Stimulated activated CD4-positive, alpha-beta T cell treated with anti-CD3 and anti-CD28 coated beads, Interleukin-12 subunit alpha, Interleukin-12 subunit beta, amount 100 ng/mL, for 24 hours (primary cell): ENCODE data around the gene HSPA1B.
"Not testable (repeated sequence)": the region's sequence is repeated elsewhere in the genome, so short reads cannot be mapped to it uniquely, and the experiment has no call there.

Source experiments
- DNase-seq, 2 experiments: peaks; one replicate each; pipeline ENCODE4 v3.0.0-alpha.2; 2020; ENCODE audit warnings: low read depth in 2 of 2

HSPA1B gene

DNA sequence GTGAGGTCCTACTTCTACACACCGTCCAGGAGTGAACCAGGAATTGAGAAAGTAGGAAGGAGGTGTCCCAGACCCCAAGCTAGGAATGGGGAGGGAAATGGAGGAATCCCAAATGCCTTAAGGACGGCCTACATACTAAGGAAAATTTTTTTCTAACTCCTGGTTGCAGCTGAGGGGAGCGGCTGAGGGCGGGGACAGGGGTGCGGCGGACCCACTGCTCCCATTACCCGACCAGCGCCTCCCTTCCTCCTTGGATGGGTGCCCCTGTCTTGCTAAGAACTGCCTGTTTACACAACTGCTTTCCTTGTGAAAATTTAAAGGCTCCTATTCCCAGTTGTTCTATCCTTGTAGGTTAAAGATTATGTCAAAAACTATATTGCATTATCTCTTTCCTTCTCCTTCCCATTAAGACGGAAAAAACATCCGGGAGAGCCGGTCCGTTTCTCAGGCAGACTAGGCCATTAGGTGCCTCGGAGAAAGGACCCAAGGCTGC lies 699 bp upstream of the HSPA1B start:
- no peak for DNase-seq

DNA sequence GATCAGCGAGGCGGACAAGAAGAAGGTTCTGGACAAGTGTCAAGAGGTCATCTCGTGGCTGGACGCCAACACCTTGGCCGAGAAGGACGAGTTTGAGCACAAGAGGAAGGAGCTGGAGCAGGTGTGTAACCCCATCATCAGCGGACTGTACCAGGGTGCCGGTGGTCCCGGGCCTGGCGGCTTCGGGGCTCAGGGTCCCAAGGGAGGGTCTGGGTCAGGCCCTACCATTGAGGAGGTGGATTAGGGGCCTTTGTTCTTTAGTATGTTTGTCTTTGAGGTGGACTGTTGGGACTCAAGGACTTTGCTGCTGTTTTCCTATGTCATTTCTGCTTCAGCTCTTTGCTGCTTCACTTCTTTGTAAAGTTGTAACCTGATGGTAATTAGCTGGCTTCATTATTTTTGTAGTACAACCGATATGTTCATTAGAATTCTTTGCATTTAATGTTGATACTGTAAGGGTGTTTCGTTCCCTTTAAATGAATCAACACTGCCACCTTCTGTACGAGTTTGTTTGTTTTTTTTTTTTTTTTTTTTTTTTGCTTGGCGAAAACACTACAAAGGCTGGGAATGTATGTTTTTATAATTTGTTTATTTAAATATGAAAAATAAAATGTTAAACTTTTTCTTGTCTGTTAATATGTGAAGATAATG lies 2.2 kb downstream of the HSPA1B start:
- DNase-seq = no peak

DNA sequence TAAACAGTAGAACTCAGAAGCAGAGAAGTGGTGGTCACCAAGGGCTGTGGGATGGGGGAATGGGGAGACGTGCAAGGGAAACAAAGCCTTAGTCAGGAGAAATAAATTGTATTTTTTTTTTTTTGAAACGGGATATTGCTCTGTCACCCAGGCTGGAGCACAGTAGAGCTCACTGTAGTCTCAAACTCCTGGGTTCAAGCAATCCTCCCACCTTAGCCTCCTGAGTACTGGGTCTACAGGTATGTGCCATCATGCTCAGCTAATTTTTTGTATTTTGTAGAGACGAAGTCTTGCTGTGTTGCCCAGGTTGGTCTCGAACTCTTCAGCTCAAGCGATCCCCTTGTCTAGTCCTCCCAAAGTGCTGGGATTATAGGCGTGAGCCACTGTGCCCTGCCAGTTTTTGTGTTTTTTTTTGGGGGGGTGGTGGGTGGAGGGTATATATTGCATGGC lies 3.4 kb downstream of the HSPA1B start:
- DNase-seq = no peak

DNA sequence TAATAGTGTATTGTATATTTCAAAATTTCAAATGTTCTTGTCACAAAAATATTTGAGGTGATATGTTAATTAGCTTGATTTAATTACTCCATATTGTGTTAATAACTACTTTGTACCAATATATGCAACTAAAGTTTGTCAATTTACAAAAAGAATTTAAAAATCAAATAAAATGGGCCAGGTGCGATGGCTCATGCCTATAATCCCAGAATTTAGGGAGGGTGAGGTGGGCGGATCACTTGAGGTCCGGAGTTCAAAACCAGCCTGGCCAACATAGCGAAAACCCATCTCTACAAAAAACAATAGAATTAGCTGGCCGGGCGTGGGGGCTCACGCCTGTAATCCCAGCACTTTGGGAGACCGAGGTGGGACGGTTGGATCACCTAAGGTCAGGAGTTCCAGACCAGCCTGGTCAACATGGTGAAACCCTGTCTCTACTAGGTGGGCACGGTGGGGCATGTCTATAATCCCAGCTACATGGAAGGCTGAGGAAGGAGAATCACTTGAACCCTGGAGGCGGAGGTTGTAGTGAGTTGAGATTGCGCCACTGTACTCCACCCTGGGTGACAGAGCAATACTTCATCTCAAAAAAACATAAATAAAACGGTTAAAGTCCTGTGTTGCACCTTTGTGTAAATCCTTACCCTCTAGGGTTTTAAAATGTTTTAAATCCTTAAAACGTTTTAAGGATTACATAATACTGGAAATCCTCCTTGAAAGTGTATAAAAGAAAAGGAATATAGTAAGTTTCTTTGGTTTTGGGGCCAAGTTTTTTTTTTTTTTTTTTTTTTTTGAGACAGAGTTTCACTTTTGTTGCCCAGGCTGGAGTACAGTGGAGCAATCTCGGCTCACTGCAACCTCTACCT lies 4.0 kb downstream of the HSPA1B start:
- DNase-seq = no peak

DNA sequence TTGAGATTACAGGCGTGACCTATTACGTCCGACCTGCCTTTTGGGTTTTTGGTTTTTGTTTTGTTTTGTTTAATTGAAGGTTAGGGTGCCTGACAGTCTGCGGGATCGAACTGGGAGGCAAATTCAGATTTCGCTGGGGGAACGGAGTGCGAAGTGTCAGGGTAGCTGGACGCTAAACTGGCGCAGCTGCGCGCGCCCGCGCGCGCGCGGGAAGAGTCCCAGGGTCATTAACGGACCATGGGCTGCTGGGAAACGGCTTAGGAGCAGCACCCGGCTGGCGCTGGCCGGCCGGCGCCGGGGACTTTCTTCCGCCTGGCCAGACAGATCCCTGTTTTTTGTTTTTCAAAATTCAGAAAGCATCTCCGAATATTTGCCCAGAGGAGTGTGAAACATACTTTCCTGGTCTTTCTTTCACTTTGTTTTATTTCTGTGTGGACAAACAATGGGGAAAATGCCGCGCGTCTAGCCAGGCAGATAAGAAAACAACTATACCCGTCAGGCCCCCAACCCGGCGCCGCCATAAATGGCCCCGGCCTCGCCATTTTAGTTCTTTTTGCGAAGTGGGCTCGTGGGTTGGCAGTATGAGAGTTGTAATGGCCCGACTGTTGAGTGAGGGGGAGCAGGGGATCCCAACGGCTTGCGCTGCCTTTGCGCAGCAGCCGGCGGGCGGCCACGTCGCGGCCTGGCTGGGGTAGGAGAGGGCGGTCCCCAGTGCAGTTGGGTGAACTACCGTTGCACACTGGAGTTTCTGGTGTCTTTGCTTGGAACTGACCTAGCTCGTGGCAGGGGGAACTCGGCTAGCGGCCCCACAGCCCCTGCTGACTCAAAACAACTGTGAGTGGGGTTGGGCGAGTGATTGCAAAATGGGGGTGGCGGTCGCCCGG lies 7.1 kb downstream of the HSPA1B start:
- DNase-seq = peak; percentile 70 to 73

DNA sequence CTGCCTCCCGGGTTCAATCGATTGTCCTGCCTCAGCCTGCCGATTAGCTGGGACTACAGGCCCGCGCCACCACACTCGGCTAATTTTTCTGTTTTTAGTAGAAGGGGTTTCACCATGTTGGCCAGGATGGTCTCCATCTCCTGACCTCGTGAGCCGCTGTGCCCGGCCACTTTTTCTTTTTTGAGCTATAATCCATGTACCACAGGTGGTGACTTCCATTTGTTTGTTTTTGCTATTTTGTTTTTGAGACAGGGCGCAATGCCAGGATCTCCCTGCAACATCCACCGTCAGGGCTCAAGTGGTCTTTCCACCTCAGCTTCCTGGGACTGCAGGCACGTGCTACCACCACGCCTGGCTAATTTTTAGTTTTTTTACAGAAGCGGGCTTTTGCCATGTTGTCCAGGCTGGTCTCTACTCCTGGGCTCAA lies 8.5 kb downstream of the HSPA1B start:
- no peak for DNase-seq

DNA sequence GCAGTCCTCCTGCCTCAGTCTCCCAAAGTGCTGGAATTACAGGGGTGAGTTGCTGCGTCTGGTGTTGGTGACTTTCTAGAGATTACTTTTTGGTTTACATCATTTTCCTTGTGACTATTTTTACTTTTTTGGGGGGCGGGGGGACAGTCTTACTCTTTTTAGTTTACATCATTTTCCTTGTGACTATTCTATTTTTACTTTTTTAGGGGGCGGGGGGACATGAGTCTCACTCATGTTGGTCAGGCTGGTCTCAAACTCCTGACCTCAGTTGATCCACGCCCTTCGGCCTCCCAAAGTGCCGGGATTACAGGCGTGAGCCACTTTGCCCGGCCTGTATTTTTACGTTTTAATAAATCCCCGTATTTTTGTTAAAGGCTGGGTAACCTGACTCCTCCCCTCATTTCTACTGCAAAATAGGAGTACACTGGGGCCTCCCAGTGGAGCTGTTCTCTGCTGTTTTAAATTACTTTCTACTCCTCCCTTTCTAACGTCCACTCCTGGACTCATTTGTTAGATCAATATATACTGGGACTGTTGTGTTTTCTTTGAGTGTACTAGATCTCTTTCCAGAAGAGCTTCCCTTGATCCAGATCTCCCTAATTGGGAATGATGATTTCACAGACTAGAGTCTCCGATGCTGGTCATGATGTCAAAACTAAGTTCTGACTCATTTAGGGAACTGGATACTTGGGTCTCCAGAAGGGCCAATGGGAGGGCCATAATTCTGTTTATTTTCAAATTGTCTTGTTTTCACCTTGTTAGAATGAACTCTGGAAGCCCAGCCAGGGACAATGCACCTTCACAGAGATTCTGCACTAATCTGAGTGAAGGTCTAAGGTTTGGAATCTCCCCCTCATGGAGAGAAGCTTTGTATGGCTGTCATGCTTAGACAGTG lies 9.2 kb downstream of the HSPA1B start:
- DNase-seq = no peak

DNA sequence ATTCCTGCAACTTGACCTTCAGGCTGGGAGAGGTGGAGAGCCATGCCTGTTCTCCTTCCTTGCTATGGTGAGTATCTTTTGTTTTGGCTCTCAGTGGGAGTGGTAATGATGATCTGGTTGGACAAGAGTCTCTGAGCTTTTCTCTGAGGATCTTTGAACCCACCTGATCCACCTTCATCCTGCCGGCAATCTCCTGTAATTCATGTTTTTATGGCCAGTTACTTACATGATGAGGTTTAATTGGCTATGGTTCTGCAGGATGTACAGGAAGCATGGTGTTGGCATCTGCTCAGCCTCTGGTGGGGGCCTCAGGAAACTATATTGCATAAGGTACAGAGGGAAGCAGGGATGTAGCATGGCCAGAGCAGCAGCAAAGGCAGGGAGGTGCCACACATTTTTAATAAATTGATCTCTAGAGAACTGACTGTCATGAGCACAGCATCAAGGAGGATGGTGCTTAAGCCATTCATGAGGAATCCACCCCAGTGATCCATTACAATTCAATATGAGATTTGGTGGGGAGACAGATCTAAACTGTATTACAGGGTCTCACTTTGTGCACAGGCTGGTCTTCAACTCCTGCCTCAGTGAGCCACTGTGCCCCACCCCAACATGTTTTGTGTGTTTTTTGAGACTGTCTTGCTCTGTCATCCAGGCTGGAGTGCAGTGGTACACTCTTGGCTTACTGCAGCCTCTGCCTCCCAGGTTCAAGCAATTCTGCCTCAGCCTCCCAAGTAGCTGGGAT lies 10.0 kb downstream of the HSPA1B start:
- no peak for DNase-seq

DNA sequence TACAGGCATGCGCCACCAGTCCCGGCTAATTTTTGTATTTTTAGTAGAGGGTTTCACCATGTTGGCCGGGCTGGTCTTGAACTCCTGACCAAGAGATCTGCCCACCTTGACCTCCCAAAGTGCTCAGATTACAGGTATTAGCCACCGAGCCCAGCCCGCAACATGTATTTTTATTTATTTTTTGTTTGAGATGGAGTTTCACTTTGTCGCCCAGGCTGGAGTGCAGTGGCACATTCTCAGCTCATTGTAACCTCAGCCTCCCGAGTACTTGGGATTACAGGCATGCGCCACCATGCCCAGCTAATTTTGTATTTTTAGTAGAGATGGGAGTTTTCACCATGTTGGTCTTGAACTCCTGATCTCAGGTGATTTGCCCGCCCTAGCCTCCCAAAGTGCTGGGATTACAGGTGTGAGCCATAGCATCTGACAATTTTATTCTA lies 10.6 kb downstream of the HSPA1B start:
- DNase-seq = not testable (repeated sequence)

DNA sequence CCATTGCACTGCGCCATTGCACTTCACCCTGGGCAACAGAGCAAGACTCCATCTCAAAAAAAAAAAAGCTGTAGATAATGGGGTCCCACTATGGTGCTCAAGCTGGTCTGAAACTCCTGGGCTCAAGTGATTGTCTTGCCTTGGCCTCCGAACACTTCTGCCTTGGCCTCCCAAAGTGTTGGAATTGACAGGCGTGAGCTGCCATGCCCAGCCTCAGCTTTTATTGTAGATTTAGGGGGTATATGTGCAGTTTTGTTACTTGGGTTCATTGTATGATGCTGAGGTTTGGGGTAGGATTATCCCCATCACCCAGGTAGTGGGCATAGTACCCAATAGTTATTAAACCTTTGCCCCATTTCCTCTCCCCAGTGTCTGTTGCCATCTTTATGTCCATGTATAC lies 11.4 kb downstream of the HSPA1B start:
- no peak for DNase-seq

DNA sequence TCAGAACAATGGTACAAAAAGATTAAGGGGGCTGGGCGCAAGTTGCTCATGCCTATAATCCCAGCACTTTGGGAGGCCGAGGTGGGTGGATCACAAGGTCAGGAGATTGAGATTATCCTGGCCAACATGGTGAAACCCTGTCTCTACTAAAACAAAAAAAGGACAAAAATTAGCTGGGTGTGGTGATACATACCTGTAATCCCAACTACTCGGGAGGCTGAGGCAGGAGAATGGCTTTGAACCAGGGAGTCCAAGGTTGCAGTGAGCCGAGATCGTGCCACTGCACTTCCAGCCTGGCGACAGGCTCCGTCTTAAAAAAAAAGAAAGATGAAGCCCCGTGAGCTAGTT lies 12.2 kb downstream of the HSPA1B start:
- DNase-seq = not testable (repeated sequence)

DNA sequence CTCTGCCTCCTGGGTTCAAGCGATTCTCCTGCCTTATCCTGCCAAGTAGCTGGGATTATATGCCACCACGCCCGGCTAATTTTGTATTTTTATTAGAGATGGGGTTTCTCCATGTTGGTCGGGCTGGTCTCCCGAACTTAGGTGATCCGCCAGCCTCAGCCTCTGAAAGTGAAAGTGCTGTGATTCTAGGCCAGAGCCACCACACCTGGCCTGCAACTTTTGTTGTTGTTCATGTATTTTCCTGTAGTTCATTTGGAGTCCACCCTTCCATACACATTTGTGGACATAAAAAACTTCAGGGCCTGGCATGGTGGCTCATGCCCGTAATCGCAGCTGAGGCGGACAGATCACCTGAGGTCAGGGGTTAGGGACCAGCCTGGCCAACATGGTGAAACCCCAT lies 14.5 kb downstream of the HSPA1B start:
- DNase-seq = no peak

DNA sequence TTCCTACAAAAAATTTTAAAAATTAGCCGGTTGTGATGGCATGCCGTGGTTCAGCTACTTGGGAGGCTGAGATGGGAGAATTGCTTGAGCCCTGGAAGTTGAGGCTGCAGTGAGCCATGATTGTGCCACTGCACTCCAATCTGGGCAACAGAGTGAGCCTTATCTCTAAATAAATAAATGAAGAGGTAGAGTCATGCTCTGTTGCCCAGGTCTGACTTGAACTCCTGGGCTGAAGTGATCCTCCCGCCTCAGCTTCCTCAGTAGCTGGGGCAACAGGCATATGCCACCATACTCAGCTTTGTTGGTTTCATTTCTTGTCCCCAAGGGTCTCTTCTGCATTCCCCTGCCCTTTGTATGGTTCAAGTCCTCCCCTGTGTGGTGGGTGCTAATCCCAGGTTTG lies 17.0 kb downstream of the HSPA1B start:
- DNase-seq = no peak

DNA sequence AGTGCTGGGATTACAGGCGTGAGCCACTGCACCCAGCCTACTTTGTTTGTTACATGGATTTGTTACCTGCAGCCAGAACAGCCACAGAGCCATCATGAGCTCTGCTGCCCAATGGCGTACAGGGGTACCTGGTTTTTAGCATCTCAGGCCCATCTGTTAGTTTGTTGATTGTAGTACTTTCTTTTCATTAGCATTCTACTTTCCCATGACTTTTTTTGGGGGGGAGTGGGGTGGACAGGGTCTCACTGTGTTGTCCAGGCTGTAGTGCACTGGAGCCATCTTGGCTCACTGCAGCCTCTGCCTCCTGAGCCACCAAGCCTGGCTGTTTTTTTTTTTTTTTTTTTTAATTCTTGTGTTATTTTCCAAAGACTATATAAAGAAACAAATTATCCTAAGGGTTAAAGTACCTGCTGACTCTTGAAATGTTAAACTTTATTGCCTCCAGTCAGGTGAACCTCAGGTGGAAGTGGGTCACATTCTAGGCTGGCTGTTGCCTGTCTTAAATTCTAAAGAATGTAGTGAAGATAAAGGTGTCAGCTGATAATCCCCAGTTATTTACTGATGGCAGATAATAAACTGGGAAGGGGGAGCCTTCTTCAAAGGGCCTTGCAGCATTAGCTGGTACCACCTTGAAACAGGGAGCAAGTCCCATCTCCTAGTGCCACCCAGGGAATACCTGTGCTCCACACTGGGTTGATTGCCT lies 19.9 kb downstream of the HSPA1B start:
- DNase-seq = no peak

DNA sequence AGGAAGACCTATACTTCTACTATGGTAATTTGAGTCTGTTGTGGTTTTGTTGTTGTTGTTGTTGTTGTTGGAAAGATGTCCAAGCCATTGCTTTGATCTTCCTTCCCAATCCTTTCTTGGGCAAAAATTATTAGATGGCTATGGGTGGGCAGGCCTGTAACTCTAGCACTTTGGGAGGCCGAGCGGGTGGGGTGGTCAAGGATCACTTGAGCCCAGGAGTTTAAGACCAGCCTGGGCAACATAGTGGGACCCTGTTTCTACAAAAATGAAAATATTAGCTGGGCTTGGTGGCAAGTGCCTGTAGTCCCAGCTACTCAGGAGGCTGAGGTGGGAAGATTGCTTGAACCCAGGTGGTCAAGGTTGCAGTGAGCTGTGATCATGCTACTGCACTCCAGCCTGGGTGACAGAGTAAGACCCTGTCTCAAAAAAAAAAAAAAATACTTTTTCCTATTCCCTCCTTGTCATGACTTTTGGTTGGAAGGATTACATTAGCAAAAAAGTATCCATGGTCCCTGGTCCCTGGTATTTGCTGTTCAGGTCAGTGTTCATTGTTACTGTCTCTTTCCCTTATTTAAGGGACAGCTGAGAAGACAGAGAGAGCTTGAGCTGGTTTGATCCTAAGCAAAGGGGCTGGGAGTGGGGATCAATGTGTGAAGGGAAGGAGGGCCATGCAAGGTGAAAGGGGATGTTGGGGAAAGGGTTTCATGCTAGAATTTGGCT lies 23.4 kb downstream of the HSPA1B start:
- no peak for DNase-seq

DNA sequence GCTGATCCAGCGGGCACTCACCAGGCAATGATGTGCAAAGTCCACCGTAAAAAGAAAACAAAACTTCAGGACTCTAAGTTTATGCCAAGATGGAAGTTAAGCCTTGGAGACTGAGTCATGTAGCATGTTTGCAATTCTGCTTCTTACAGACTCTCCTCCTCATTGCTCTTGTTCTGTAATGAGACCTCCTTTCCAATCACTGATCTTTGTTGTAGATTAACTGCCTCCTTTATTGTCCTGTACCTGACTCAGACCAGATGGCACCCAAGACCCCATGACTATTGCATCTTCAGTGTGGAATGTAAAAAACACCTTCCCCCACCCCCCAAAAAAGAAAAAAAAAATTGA lies 23.9 kb downstream of the HSPA1B start:
- DNase-seq = no peak

DNA sequence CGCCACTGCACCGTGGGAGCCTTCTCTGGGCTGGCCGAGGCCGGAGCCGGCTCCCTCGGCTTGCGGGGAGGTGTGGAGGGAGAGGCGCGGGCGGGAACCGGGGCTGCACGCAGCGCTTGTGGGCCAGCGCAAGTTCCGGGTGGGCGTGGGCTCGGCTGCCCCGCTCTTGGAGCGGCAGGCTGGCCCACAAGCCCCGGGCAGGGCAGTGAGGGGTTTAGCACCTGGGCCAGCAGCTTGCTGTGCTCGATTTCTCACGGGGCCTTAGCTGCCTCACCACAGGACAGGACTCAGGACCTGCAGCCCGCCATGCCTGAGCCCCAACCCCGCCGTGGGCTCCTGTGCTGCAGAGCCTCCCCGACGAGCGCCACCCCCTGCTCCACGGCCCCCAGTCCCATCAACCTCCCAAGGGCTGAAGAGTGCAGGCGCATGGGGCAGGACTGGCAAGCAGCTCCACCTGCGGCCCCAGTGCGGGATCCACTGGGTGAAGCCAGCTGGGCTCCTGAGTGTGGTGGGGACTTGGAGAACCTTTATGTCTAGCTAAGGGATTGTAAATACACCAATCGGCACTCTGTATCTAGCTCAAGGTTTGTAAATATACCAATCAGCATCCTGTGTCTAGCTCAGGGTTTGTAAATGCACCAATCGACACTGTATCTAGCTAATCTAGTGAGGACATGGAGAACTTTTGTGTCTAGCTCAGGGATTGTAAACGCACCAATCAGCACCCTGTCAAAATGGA lies 24.6 kb downstream of the HSPA1B start:
- DNase-seq = not testable (repeated sequence)

DNA sequence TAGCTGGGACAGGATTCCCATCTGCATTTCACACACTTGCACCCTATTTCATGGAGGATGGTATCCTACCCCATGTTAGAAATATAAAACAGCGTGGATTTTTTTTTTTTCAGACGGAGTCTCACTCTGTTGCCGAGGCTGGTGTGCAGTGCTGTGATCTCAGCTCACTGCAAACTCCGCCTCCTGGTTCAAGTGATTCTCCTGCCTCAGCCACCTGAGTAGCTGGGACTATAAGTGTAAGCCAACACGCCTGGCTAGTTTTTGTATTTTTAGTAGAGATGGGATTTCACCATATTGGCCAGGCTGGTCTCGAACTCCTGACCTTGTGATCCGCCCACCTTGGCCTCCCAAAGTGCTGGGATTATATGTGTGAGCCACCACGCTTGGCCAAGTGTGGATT lies 30.2 kb downstream of the HSPA1B start:
- not testable (repeated sequence) for DNase-seq
